ENCODE results near the gene RPL4.
"Not testable (repeated sequence)": the region's sequence is repeated elsewhere in the genome, so short reads cannot be mapped to it uniquely, and the experiment has no call there.

DNA sequence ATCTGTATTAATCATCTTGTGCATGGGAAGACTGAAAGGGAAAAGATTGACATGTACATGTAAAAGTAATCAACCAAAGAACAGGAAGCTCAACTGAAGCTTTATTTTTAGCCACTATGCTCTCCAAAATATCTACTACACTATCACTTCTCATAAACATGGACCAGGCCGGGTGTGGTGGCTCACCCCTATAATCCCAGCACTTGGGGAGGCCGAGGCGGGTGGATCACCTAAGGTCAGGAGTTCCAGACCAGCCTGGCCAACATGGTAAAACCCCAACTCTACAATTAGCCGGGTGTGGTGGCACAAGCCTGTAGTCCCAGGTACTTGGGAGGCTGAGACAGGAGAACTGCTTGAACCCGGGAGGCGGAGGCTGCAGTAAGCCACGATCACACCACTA lies 4.3 kb downstream of the RPL4 start:
- TF ChIP-seq, protein P1, sequence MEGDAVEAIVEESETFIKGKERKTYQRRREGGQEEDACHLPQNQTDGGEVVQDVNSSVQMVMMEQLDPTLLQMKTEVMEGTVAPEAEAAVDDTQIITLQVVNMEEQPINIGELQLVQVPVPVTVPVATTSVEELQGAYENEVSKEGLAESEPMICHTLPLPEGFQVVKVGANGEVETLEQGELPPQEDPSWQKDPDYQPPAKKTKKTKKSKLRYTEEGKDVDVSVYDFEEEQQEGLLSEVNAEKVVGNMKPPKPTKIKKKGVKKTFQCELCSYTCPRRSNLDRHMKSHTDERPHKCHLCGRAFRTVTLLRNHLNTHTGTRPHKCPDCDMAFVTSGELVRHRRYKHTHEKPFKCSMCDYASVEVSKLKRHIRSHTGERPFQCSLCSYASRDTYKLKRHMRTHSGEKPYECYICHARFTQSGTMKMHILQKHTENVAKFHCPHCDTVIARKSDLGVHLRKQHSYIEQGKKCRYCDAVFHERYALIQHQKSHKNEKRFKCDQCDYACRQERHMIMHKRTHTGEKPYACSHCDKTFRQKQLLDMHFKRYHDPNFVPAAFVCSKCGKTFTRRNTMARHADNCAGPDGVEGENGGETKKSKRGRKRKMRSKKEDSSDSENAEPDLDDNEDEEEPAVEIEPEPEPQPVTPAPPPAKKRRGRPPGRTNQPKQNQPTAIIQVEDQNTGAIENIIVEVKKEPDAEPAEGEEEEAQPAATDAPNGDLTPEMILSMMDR (IDR thresholded peaks at IDR 0.05; ENCODE audit: low read depth, low read length, poor library complexity, severe bottlenecking): not testable (repeated sequence)
- not testable (repeated sequence) for TF ChIP-seq EZH2phosphoT487 (IDR thresholded peaks at IDR 0.05; ENCODE audit: borderline replicate concordance, low read length)
